Esophagus squamous epithelium (tissue), 4 donors: ENCODE data around the gene ISCA2.

Source experiments
- CTCF ChIP-seq, 6 experiments: fragments of 450-650 bp in 4 of 6; fragments of 200-600 bp in 2 of 6; sonication (generic) in 2 of 6; IDR thresholded peaks; one replicate each; pipeline ENCODE4 v1.5.1; 2016 to 2019; ENCODE audit warnings: antibody characterized with exemption in 6 of 6, mild to moderate bottlenecking in 4 of 6, moderate library complexity in 4 of 6
- POLR2A ChIP-seq, 4 donors: fragments of 450-650 bp; IDR thresholded peaks; one replicate each; pipeline ENCODE4 v1.6.1; 2017; ENCODE audit warnings: antibody characterized with exemption in 4 of 4, mild to moderate bottlenecking in 4 of 4, moderate library complexity in 3 of 4

GRCh38 chr14:74527736-74528280 lies 34.2 kb downstream of the ISCA2 start:
- TF ChIP-seq CTCF (IDR thresholded peaks at IDR 0.05) = no peak
- TF ChIP-seq POLR2A (IDR thresholded peaks at IDR 0.05) = no peak
